NCI-H1417 treated with DMSO at 0.1 percent for 48 hours (cell line): Measurements from ENCODE around the gene GDF7.

ENCODE experiments used
- DNase-seq: peaks from one replicate; lab custom pipeline; 2025; lab: John Stamatoyannopoulos, UW

The GDF7 gene

GRCh38 chr2:20674309-20674965 is 7.5 kb downstream of the GDF7 start:
- DNase-seq, result no peak

- no peak for DNase-seq
These were observed 8.2 kb downstream of the GDF7 start for GRCh38 chr2:20674974-20675679.

GRCh38 chr2:20675701-20676352 is 8.9 kb downstream of the GDF7 start:
- DNase-seq, result no peak

GRCh38 chr2:20676353-20677215 is 9.6 kb downstream of the GDF7 start:
- DNase-seq, result no peak

GRCh38 chr2:20677301-20678085 is 10.5 kb downstream of the GDF7 start:
- no peak for DNase-seq

GRCh38 chr2:20678086-20678395 is 11.1 kb downstream of the GDF7 start:
- no peak for DNase-seq

GRCh38 chr2:20678780-20679179 is 11.8 kb downstream of the GDF7 start:
- DNase-seq, result no peak

GRCh38 chr2:20680744-20681375 is 13.9 kb downstream of the GDF7 start:
- DNase-seq, result no peak

GRCh38 chr2:20682167-20682920 is 15.4 kb downstream of the GDF7 start:
- no peak for DNase-seq

- no peak for DNase-seq
These were observed 17.7 kb downstream of the GDF7 start for GRCh38 chr2:20684581-20685063.

- no peak for DNase-seq
These were observed 20.4 kb downstream of the GDF7 start for GRCh38 chr2:20687260-20687832.

- DNase-seq, result no peak
These were observed 22.7 kb downstream of the GDF7 start for GRCh38 chr2:20689428-20690264.

GRCh38 chr2:20691076-20691734 is 24.3 kb downstream of the GDF7 start:
- no peak for DNase-seq

GRCh38 chr2:20692081-20692480 is 25.1 kb downstream of the GDF7 start:
- no peak for DNase-seq

GRCh38 chr2:20693317-20693716 is 26.4 kb downstream of the GDF7 start:
- DNase-seq, result no peak

GRCh38 chr2:20696366-20696765 is 29.4 kb downstream of the GDF7 start:
- DNase-seq, result no peak

- DNase-seq, result no peak
These were observed 30.5 kb downstream of the GDF7 start for GRCh38 chr2:20697322-20697934.
